ENCODE measurements around the gene PTPRJ.
"Not testable (repeated sequence)": the region's sequence is repeated elsewhere in the genome, so short reads cannot be mapped to it uniquely, and the experiment has no call there.

Gene PTPRJ

DNA sequence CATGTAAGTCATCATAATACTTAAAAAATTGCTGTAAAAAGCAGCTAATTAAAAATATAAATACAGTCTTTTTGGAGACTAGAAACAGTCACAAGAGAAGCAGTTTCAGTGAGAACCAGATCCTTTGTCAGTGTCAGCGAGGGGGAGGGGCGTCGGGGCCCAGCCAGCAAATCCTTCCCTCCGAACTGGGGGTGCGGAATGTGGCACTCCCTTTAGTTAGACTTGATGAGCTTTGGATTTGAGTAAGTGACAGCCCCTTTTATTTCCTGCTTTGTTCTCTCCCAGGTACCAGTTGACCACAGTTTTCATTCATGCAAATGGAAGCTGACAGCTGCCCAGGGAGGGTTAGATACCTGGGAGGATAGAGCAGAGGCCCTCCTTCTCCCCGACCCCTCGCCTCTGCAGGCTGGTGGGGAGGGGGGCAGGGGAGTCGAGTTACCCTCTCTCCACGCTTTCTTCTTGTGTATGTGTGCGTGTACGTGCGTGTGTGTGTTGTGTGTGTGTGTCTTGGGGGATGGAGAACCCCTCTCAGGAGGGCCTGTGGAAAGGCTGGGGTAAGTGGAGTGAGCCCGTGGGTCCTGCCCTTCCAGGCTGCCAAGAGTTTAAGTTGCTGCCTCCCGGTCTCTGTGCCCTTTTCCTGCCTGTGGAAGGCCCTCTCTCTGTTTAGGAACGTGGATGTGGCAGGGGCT, 38.3 kb downstream of the PTPRJ start:
- DNase-seq (ENCODE audit: low spot score), result no peak

DNA sequence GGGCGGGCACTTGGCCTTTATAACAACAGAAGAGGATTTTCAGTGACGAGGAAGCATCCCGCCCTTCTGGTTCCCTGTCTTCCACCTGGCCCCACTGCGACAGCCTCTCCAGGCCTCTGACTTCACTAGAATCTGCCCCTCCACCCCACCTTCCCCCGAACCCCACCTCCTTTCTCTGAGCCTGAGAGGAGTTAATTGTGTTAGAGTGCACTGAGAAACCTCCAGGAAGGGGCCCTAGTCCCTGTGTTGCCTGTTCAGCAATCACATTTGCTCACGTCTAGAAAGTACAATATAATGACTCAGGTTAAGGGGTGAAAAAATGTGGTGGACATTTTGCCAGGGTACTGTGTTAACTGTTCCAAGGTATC, 38.8 kb downstream of the PTPRJ start:
- no peak for DNase-seq (ENCODE audit: low spot score)

- DNase-seq (ENCODE audit: low spot score), result no peak
Observed at GRCh38 chr11:48019595-48019994, 39.2 kb downstream of the PTPRJ start.

DNA sequence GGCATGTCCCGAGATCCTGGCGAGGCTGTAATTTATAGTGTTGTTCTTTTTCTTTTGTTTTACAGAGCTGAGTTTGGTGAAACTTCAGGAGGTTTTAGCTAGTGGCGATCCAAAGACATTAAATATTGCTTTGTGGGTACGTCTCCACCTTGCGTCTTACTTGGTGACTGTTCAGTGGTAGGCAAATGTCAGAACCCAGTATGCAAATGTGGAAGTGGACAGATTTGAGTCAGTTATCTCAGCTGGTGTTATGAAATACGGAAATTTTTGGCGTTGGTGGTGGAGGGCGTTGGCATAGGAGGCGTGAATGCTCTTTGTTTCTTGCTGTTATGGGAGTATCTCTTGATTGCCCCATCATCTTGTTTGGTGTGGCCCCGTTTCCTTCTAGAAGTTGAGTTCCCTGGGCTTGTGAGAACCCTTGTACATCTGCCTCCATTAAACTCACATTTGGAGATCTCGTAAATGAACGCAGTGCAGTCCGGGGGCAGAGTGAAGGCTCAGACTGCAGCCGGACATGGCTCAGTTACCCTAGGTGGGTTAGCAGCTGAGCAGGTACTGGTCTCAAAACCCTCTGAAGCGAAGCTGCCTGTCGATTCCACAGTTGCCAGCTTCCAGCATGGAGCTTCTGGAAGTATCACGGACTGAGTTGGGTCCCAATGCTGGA, 39.9 kb downstream of the PTPRJ start:
- DNase-seq (ENCODE audit: low spot score), result no peak

- not testable (repeated sequence) for DNase-seq (ENCODE audit: low spot score)
Observed at GRCh38 chr11:48021201-48021820, 41.0 kb downstream of the PTPRJ start.

- no peak for DNase-seq (ENCODE audit: low spot score)
Observed at GRCh38 chr11:48022445-48022844, 42.1 kb downstream of the PTPRJ start.

DNA sequence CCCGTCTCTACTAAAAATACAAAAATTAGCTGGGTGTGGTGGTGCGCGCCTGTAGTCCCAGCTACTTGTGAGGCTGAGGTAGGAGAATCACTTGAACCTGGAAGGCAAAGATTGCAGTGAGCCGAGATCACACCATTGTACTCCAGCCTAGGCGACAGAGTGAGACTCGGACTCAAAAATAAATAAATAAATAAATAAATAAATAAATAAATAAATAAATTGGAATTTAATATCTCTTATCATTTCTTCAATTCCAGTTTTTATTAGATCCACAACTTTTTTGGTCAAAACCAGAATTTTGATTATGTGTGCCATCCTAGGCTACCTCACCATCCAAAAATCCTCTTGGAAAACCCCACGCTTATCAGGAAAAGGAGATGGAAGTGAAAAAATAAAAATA, 43.2 kb downstream of the PTPRJ start:
- not testable (repeated sequence) for DNase-seq (ENCODE audit: low spot score)

- DNase-seq (ENCODE audit: low spot score), result no peak
Observed at GRCh38 chr11:48024635-48025071, 44.3 kb downstream of the PTPRJ start.

DNA sequence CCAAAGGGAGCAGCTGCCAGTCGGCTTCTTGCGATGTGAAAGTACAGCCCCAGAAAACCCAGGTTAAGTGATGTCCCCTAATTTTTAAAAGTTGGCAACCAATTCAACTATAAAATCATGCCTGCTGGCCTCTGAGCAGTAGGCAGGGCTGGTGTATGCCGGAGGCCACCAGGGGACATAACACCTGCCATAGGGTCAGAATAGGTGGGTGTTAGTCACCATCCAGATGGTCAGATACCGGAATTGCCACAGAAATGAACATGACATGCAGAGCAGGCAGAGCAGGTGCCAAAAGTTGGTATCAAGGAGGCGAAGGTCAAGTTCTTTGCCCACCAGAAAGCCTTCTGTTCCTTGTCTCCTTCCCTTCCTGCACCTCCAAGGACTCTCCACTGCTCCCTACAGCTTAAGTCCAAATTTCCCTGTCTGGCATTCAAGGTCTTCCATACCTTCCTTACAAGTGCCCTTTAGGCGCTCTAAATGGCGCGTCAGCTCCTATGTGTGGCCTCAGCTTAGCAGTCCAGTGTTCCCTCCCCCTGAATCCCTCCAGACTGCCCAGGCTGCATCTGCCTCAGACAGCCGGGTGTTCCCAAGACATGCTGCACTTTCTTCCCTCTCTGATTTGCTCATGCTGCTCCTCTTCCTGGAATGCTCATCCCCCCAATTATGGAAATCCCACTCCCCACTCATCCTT, 45.1 kb downstream of the PTPRJ start:
- no peak for DNase-seq (ENCODE audit: low spot score)

DNA sequence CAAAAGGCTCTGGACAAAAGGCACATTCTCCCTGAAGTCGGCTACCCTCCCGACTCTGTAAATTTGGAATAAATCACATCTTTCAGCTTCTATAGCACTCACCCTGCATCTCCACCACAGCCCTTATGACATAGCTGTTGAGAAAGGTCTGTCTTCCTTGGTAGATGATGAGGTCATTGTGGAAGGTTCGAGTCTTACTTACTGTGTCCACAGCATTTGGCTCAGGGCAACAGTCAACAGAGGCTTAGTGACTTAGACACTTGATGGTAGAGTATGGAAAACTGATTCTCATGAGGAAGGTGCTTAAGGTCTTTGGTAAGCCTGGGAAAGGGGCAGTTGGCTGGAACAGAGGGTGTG, 45.6 kb downstream of the PTPRJ start:
- DNase-seq (ENCODE audit: low spot score), result no peak

GRCh38 chr11:48028914-48029680, 48.7 kb downstream of the PTPRJ start:
- no peak for DNase-seq (ENCODE audit: low spot score)

DNA sequence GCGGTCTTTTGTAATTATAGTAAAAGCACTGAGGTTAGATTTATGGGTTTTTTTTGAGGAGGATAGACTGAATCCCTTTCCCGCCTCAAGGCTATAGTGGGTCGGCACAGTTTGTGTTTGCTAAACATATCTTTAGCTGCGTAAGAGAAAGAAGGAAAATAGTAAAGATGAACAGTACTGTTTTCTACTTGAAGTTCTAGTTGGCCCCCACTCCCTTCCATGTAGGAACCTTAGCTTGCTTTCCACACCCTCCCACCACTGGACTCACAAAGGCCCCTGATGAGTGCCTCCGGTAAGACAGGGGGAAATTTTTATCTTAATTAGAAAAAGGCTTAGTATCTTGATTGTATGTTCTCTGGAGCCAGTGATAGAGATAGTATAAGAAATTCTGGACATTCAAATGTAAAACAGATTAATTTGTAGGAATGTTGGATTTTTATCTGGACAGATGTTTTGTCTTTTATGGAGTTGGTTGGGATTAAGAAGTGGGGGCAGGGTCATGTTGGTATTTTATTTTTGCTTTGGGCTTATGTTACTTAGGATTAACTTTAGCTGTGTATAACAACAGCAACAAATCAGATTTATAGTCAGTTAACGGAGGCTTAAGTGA, 49.4 kb downstream of the PTPRJ start:
- DNase-seq (ENCODE audit: low spot score), result no peak

GRCh38 chr11:48031602-48032001, 51.2 kb downstream of the PTPRJ start:
- no peak for DNase-seq (ENCODE audit: low spot score)

DNA sequence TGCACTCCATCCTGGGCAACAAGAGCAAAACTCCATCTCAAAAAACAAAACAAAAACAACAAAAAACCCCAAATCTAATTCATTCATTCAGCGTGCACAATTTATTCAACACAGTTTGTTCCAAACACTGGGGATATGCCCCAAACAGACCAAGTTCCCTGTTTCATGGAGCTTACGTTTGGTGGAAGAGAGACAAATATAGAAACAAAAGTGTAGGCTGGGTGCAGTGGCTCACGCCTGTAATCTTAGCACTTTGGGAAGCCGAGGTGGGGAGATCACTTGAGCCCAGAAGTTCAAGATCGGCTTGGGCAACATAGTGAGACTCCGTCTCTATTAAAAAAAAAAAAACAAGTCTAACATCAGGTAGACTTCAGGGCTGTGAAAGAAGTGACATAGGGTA, 52.4 kb downstream of the PTPRJ start:
- no peak for DNase-seq (ENCODE audit: low spot score)

DNA sequence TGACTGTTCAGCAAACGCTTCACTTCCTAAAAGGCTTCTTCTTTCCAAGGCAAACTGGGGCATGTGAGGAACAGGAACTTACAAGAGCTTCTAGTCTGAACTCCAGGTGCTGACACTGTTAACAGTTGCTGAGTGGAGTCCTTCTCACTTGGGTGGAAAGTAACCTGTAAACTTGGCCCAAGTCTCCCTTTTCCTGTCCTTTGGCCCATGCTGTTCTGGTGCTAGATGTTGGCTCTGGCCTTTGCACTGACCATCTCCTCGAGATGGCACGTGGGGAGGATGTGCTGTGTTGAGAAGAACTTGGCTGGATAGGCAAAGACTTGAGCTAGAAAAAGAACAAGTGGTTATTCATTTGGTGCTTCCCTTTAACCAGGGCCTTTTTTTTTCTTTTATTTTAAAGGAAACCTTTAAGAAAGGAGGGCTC, 53.6 kb downstream of the PTPRJ start:
- DNase-seq (ENCODE audit: low spot score), result no peak

- DNase-seq (ENCODE audit: low spot score), result no peak
Observed at GRCh38 chr11:48034926-48035871, 54.8 kb downstream of the PTPRJ start.

- no peak for DNase-seq (ENCODE audit: low spot score)
Observed at GRCh38 chr11:48036011-48036410, 55.7 kb downstream of the PTPRJ start.

- DNase-seq (ENCODE audit: low spot score), result no peak
Observed at GRCh38 chr11:48036466-48036865, 56.1 kb downstream of the PTPRJ start.

GRCh38 chr11:48037709-48038468, 57.5 kb downstream of the PTPRJ start:
- no peak for DNase-seq (ENCODE audit: low spot score)

All from left forelimb (tissue), 1 donor.